GM19372 (cell line): ENCODE data around the gene FKBP1A.

ENCODE experiments used
- ATAC-seq: cut with Tn5 transposase; IDR thresholded peaks from one replicate; pipeline ENCODE4 v1.9.1; 2021; ENCODE audit warnings: mild to moderate bottlenecking, low read depth, moderate library complexity; ENCODE audit not compliant: unreplicated experiment

FKBP1A gene

DNA sequence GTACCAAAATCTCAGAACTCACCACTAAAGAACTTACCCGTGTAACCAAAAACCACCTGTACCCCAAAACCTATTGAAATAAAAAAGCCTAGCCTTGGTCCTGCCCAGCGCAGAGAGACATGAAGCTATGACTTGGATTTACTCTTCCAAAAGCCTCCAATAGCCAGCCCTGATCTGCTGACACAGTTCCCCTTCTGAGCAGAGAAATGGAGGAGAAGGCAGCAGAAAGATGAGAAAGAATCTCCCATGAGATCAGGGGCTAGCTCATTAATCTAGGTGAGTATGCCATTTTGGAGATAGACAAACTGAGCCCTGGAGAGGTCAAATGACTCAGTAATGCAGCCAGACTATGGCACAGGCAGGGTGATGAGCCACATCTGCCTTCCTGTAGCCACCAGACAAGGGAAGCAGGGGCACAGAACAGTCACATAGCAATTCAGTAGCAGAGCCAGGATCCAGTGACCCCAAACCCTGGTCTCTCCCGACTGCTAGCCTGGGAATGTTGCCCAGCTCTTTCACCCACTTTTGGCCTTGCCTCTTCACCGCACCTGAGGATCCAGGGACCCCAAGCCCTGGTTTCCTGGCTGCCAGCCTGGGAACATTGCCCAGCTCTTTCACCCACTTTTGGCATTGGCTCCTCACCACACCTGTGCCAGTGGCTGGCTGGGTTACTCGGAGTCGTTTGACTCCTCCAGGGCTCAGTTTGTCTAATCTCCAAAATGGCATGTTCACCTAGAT, 56.7 kb downstream of the FKBP1A start:
- no peak for ATAC-seq

DNA sequence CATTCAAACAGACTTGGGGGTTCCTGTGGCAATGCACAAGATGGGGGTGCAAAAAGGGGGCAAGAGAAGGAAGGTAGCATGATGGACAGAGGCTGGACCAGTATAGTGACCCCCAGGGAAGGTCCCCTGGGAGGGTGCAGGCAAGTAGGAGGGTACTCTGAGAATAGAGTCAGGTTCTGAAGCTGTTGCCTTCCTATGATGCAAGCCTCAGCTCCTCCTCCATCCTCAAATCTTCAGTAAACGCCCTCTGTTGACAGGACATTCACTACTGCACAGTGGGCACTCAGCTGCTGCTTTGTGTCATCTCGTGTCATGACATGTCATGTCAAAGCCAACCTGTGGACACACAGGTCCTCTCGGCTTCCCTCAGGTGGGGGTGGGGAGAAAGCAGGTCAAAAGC, 58.1 kb downstream of the FKBP1A start:
- no peak for ATAC-seq

DNA sequence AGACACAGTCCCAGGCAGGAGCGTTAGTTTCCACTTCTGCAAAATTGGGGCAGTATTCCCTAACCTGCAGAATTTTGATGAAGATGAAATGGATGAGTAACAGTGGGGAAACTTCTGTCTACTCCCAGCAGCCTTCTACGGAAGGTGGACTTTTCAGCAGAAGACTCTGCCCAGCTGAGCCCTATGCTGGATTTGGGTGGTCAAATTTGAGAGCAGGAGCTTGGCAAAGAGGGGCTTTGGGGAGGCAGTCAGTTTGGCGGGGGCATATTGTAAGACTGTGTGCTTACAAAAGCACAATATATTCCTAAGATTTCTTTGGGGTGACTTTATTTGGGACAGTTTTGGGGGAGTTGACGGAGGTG, 58.5 kb downstream of the FKBP1A start:
- ATAC-seq = no peak

DNA sequence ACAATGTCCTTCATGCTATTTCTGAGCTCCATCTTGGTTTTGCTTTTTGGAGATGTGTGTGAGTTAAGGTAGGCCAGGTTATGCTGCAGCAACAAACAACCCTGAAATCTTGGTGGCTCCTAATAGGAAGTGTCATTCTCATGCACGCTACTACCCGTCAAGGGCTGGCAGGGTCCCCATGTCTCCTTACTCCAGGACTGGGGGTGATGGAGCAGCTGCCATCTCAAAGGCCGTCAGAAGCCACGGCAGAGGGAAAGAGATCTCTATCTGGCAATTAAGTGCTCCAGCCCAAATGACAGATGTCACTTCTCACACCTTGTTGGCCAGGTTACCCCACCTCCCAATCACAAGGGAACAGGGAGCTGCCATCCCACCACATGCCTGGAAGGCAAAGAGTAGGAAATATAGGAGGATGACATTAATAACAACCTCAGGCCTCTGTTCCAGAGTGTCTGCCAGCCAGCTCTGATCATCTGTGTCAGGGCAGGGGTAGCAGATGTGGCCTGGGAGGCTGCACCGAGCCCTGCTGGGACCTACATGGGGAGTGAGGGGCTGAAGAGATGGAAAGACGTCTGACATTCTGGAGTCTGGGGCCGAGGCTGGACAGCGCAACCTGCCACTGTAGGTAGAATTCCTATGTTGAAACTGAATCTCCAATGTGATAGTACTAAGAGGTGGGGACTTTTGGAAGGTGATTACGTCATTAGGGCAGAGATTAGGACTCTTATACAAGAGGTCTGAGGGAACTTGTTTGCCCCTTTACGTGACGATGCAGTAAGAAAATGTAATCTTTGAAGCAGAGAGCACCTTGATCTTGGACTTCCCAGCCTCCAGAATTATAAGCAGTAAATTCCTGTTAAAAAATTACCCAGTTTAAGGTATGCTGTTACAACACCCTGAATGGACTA, 59.1 kb downstream of the FKBP1A start:
- ATAC-seq = no peak

DNA sequence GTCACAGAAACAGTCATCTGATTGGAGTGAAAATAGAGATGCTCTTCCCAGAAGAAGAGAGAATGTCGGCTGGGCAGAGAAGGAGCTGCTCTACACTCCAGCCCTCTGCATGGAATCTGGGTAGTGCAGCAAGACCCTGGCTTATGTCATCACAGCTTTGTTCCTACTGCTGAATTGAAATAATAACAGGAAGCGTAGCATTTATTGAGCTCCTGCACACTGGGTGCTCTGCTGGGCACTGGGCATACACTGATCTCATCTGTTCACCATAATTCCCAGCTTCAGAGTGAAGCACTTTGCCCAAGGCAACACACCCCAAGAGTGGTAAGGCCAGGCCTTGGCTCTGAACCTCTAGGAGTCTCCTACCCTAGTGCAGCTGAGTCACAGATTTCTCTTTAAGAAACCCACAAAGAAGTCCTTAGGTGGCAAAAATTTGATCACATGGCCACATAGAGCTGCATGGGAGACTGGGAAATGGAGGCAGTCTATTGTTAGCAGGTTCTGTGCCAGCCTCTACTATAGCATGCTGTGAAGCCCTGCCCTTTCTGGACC, 60.0 kb downstream of the FKBP1A start:
- ATAC-seq = no peak

DNA sequence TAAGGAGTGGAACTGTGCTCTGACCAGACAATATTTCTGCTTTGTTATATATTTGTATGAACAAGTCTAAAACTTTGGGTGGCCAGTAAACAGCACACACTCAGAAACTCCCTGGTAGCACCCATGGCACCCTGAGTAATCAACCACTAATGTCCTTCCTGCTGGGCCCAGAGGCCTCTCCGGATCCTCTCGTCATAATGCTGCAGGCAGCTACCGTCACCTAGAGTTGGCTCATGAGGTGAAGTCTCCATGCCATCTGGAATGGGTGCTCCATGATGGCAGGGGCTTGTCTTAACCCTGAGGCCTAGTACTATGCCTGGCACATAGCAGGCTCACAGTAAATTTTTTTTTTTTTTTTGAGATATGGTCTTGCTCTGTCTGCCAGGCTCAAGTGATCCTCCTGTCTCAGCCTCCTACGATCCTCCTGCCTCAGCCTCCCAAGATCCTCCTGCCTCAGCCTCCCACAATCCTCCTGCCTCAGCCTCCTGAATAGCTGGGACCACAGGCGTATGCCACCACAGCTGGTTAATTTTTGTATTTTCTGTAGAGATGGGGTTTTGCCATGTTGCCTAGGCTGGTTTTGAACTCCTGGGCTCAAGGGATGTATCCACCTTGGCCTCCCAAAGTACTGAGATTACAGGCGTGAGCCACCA, 60.9 kb downstream of the FKBP1A start:
- no peak for ATAC-seq

DNA sequence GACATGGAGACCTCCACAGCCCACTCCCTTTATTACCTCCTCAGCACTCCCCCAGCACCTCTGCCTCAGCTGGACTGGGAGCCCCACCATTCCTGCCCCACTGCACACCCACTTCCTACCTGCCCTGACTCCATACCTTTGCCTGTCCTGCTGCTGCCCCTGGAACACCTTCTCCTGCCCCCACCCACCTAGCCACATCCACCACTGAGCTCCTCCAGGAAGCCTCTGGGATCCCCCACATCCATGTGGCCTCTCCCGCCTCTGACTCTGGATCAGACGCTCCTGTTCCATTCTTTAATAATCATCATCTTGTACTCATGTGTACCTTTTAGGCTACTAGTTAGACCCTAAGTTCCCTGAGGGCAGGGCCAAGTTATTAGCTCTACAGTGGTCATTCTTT, 61.8 kb downstream of the FKBP1A start:
- no peak for ATAC-seq

DNA sequence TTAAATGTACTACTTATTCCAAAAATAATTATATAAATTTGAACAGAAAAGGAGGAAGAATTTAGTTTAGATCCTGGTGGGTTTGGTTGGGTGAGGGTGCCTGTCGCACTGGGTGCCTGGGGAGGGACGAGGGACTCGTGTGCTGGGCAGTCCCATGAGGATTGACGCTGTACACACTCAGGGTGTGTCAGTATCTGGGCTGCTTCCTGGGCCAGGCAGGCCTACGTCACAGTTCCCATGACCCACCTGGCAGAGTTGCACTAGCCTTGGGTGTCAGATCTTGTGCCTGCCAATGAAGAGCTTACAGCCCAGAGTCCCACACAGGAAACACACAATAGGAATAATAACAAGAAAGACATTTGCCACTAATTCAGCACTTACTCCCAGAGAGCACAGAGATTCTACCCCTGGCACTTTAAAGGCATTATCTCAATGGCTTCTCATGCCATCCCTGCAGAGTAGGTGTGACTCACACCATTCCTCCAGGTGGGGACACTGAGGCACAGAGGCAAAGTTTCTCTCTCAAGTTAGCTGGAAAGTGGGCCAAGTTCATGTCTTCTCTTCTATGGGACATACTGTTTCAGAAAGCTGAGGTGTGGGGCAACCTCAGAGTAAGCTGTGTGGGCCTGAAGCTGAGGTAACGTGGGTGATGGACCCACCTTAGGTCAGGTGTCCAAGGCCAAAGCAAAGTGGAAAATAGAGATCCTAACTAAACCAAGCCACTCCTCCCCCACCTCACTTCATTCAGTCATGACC, 62.6 kb downstream of the FKBP1A start:
- no peak for ATAC-seq

DNA sequence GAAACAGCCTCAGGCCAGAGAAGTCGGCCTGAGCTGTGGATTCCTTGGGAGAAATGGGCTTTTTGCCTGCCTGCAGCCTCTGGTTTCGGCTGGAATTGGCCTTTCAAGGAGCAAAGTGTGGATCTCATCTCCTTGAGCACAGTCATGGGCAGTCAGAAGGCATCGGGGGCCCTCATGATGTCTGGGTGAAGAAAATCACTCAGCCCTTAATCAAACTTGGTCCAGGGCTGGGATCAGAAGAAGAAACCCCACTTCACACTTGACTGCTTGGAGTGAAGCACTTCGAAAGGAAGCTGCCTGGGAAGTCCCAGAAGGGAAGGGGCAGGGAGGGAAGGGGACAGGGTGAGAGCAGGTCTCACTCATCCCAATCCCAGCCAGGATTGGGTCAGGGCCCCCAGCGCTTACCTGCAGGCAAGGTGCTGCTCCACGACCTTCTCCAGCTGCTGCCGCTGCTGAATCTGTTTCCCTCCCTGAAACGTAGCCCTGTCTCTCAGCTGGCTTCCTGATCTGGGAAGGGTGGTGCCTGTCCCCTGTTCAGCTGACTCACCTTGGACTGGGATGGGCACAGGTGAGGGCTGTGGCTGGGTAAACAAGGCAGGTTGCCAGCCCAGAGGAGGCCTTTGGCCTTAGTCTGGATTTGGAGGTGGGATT, 64.0 kb downstream of the FKBP1A start, which contains the start of gene SDCBP2:
Gene SDCBP2 (minus strand): TSS at position 460 of the 651 bp plus-strand sequence. CDS start 8,723 bp downstream, outside the sequence.
- no peak for ATAC-seq

DNA sequence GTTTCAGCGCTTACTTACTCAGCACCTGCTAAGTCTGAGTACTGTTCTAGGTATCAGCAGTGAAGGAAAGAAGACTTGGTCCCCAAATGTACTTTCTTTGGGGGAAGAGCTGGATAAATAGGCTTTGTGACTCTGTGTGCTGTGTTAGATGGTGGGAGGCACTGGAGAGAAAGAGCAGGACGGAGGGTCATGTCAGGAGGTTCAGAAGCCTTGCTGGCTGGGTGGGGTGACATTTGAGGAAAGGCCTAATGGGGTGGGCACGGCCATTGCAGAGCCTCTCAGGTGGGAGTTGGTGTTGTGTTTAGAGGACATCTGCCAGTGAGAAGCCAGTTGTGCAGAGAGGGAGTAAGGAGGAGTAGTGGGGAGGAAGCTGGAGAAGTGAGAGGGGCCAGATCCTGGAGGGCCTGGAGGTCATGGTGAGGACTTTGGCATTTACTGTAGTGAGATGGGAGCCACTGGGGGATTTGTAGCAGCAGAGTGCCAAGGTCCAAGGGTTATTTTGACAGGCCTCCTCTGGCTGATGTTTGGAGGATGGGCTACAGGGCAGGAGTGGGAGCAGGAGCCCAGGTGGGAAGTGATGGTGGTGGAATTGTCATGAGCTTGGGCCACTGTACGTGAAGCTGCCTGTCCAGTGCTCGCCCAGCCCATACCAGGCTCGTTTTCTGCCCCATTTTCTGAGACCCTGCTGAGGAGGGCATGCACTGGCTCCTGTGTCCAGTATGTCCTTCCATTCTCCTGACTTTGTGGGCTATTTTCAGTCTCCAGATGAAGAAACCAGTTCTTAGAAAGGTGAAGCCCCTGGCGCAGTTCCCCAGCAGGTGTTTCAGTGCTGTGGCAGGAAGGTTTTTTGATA, 64.8 kb downstream of the FKBP1A start:
- ATAC-seq = no peak

DNA sequence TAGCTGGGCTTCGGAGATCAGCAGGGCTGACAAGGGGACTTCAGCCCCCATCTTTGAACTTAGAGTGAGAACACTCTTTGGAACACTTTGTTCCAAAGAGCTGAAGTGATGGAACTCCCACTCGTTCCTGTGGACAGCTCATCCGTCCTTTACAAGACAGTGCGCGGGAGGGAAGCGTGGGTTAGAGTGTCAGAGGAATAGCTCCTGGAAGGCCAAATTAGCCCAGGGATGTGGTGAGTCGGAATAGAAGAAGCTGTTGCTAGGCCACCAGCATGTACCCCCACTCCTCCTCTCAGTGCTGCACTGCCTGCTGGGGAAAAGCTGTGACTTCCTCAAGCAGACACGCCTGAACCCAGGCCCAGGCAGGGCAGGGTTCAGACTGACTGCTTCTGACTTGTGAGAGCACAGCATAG, 65.6 kb downstream of the FKBP1A start:
- ATAC-seq = no peak

DNA sequence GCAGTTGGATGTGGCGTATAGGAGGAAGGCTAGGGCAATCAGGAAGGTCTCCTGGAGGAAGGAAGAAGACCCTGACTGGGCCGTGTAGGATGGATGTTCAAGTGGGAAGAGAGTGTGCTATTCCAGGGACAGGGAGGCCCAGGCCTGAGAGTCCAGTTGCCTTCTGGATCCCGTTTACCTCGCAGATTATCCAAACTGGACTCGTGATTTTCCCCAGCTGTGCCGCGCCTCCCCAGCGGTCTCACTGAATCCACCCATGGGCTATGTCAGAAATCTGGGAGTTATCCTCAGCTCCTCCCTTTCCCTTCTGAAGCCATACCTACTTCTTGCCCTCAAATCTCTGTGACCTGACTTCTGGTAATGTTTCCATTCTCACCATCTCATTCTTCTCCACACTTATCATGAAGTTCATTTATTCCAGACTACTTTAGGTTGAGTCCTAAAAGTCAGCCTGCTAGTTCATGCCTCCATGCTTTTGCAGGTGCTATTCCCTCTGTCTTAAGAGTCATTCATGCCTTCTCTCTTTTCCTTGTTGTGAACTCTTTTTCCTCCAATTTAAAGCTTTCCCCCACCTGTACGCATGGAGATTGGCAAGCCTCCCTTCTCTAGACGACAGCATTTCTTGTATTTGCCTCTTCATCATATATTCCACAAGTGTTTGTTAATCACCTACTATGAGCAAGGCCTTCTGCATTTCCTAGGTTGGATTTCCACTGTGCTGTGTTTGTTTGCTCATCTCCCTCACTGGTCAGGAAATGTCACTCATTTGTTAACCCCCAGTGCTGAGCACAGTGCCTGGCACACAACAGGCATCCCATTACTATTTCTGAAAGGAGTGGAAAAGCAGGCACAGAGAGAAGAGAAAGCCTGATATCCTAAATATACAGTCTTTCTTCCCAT, 66.6 kb downstream of the FKBP1A start:
- no peak for ATAC-seq

DNA sequence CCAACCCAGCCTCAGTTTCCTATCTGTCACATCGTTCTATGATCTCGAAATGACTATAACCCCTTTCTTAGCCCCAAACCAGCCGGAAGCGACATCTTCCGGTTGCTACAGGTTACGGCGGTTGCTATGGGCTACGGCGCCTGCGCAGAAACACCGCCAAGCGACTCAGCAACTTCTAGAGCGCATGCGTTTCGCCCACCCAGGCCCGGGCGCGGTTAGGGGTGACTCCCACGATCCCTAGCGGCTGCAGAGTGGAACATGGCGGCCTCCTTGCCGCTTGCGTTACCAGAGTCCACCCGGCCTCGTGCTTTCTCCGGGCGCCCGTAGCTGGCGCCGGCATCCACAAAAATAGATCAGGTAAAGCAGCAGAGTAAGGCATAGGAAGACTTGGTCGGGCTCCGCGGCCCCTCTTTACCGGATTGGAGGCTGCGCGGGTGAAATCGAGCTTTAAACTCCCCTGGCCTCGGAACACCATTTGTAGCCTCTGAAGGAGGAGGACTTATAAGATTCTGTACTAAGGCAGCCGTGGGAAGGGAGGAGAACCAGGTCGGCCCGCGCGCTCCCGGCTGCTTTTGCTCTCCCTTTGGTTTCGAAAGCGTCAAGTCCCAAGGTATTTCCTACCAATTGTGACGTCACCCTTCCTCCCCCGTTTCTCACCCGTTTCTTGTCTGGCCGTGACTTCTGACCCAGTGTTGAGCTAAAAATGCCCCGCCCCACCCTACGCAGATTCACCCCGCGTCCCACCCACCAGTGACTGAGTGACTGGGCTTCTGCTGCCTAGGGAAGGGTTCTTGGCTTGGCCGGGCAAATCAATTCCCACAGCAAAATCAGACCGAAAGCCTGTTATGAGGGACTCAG, 67.5 kb downstream of the FKBP1A start:
- peak; percentile 89 for ATAC-seq

DNA sequence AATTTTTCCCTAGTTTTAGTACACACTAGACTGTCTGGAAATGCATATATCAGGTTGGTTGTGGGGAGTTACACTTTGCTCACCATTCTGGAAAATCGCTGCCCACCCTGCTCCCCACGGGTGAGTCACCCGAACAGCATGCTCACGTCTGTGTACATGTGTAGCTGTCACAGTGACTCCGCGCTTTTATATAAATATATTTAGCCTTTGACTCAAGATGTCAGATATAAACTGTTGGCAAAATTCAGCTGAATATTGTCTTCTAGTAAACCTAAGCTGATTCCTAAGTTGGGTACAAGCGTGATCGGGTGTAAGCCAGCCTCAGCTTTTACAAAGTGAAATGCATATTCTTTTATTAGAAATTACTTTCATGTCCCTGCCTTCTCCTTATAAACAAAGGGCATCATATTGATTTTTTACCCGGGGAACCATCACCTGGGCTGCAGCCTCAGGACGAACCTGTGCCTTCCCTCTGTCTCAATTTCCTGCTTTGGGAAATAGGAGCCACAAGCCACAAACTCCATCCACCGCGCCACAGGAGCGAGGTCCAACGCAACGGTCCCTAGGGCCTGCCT, 68.2 kb downstream of the FKBP1A start:
- no peak for ATAC-seq

DNA sequence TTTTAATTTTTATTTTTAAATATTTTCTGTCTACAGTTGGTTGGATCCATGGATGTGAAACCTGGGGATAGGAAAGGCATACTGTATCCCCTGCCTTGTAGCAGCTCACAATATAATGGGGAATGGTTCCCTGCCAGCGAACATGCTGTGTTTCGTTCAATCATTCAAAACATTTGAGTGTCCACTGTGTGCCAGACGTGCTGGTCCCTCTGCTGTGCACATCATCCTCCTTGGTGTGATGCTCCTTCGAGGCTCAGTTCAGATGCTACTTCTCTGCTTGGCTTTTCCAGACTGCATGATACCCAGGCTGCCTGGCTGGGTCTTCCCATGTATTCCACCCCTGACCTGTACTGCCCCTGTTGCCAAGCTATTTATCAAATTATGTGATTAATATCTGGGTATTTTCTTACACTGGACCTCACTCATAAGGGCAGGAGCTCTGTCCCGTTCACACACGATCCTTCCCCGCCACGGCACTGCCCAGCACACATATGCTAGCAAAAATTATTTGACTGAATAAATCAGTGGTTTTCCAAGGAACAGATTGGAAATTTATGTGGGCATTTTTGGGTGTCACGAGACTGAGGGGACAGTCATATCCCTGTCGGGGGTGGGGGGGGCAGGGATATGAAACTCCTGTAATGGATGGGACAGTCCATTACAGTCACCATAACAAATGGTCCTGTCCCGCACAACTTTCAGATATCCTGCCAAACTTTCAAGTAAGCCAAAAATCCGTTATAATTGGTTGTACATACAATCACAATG, 68.8 kb downstream of the FKBP1A start:
- no peak for ATAC-seq

DNA sequence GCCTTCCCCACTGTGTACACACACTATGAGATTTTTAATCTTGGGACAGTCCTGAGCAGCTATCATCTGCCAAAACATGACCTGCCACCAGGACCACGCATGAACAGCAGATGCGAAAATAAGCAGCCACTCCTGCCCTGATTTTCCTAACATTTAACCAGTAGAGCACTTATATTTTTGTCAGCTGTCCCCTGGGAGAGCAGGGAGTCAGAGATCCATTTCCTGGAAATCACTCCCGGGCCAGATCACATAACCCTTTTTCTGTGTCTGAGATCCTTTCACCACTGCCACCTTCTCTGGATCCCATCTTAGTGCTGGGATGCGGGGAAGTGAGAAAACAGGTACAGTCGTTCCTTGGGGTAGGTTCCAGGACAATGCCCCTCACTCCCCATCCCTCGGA, 69.6 kb downstream of the FKBP1A start:
- no peak for ATAC-seq
